AG04450 (cell line): ENCODE data around the gene PLIN1. TPM values are rescaled to one million over a fixed set of nuclear protein-coding genes. Genes with fewer than 3 reads are reported as not detected.

Experiments
- CTCF ChIA-PET: fragments of 300-600, 350-600 bp; formaldehyde crosslinking; extraction: SDS; loops from one replicate; lab custom pipeline; 2022; ENCODE audit warnings: antibody characterized with exemption, inconsistent platforms; lab: Charles Lee
- POLR2A ChIA-PET: fragments of 350-600 bp; formaldehyde crosslinking; extraction: SDS; loops from one replicate; lab custom pipeline; 2021; ENCODE audit warnings: antibody characterized with exemption, inconsistent platforms; lab: Yijun Ruan, JAX
- DNase-seq: peaks from one replicate; pipeline ENCODE4 v3.0.0-alpha.2; 2011; ENCODE audit warnings: low read depth, low spot score
- H3K27ac ChIP-seq: one replicate; pipeline ENCODE4 v1.5.1; 2012; ENCODE audit warnings: low read depth, low read length, control low read depth
- H3K27me3 ChIP-seq: one replicate; pipeline ENCODE4 v1.6.0; 2012; ENCODE audit warnings: low read length; ENCODE audit not compliant: control insufficient read depth, insufficient read depth
- H3K4me3 ChIP-seq: 2 replicates; pipeline ENCODE4 v1.5.1; 2011; ENCODE audit warnings: mild to moderate bottlenecking, low read depth, low read length, control low read depth
- H3K9me3 ChIP-seq: 2 replicates; pipeline ENCODE4 v1.5.1; 2012; ENCODE audit warnings: low read length; ENCODE audit not compliant: control insufficient read depth, insufficient read depth
- CTCF ChIP-seq: IDR thresholded peaks from 2 replicates; pipeline ENCODE4 v1.5.1; 2011; ENCODE audit warnings: low read depth, low read length, control low read depth, inconsistent platforms
- polyA plus RNA-seq: library from polyadenylated mRNA; depleted of rRNA; stranded (reverse); fragments of >200 nt; gene quantifications from 2 replicates; pipeline ENCODE4 v1.2.3, GENCODE V29; 2011

Gene PLIN1
- polyA plus RNA-seq, 1 experiment, result 0.05 TPM

GRCh38 chr15:89665449-89666181 lies 13.6 kb downstream of the PLIN1 start:
- Histone ChIP-seq H3K27ac (peak overlapping the region; percentile 31), H3K9me3 (no peaks in the 10 kb centered on the region; the same call in 1 of the 2 replicates), H3K27me3 (no peaks in the 10 kb centered on the region), H3K4me3 (peak overlapping the region; percentile 47)
- CTCF ChIA-PET, result interaction anchor here (0.6 to 1.5 kb wide), 2 partner anchors 19 to 362 kb away, joined by 3 to 4 read pairs; no protein-coding TSS in a partner anchor
- POLR2A ChIA-PET, result interaction anchor here (0.6 kb wide), 1 partner anchor 88 kb away, joined by 8 read pairs; no protein-coding TSS in a partner anchor
- TF ChIP-seq CTCF, result no peak
- no peak for DNase-seq

- H3K9me3 ChIP-seq, result no peaks in the 10 kb centered on the region; the same call in 1 of the 2 replicates
- DNase-seq, result no peak
- H3K27ac ChIP-seq, result no peak overlapping the region
- TF ChIP-seq CTCF, result no peak
- H3K27me3 ChIP-seq, result no peaks in the 10 kb centered on the region
- H3K4me3 ChIP-seq, result no peak overlapping the region
- CTCF ChIA-PET, result interaction anchor here (0.6 to 1.5 kb wide), 2 partner anchors 18 to 363 kb away, joined by 3 to 4 read pairs; no protein-coding TSS in a partner anchor
- POLR2A ChIA-PET, result no interaction called here
Observed at GRCh38 chr15:89664441-89665350, 14.5 kb downstream of the PLIN1 start.

GRCh38 chr15:89662893-89663626 lies 16.1 kb downstream of the PLIN1 start:
- peak overlapping the region; percentile 40 for H3K27ac ChIP-seq
- no peaks in the 10 kb centered on the region for H3K27me3 ChIP-seq
- ChIA-PET CTCF (interaction anchor here (0.9 to 1.4 kb wide), 4 partner anchors 15 to 534 kb away, joined by 3 to 6 read pairs (median 4); no protein-coding TSS in a partner anchor), POLR2A (interaction anchor here (0.6 kb wide), 1 partner anchor 81 kb away, joined by 8 read pairs; no protein-coding TSS in a partner anchor)
- no peaks in the 10 kb centered on the region; the same call in 1 of the 2 replicates for H3K9me3 ChIP-seq
- no peak overlapping the region; the same call in 1 of the 2 replicates for H3K4me3 ChIP-seq
- 0 out of 2 replicates have a peak, but pooled peaks have one; percentile 2 for TF ChIP-seq CTCF
- peak; percentile 72 for DNase-seq

- CTCF ChIA-PET, result interaction anchor here (1.2 kb wide), 1 partner anchor 14 kb away, joined by 4 read pairs; no protein-coding TSS in a partner anchor
Observed at GRCh38 chr15:89660556-89660955, 18.6 kb downstream of the PLIN1 start.

More at GRCh38 chr15:89660556-89660955, 18.6 kb downstream of the PLIN1 start:
- DNase-seq, result no peak
- no peaks in the 10 kb centered on the region for H3K27me3 ChIP-seq
- H3K9me3 ChIP-seq, result no peaks in the 10 kb centered on the region; the same call in 1 of the 2 replicates
- TF ChIP-seq CTCF, result no peak
- H3K27ac ChIP-seq, result no peak overlapping the region
- H3K4me3 ChIP-seq, result no peak overlapping the region
- POLR2A ChIA-PET, result no interaction called here
